Neural crest cell (in vitro differentiated cells): ENCODE measurements around the gene EIF4E3. TPM values are rescaled to one million over a fixed set of nuclear protein-coding genes. Genes with fewer than 3 reads are reported as not detected.

ENCODE experiments used
- DNase-seq: peaks from one replicate; pipeline ENCODE4 v3.0.0; 2021; ENCODE audit warnings: low read depth, mixed read lengths, low spot score
- H3K27ac Mint-ChIP-seq: one replicate; pipeline ENCODE4 v1.8.0; 2021; ENCODE audit warnings: mild to moderate bottlenecking, mixed read lengths; ENCODE audit not compliant: unreplicated experiment
- H3K27me3 Mint-ChIP-seq: 2 replicates; pipeline ENCODE4 v1.8.0; 2021; ENCODE audit warnings: low read depth, mild to moderate bottlenecking, mixed read lengths
- H3K36me3 Mint-ChIP-seq: 2 replicates; pipeline ENCODE4 v1.8.0; 2021; ENCODE audit warnings: low read depth, mild to moderate bottlenecking, mixed read lengths
- H3K4me1 Mint-ChIP-seq: 2 replicates; pipeline ENCODE4 v1.8.0; 2021; ENCODE audit warnings: mixed read lengths
- H3K4me3 Mint-ChIP-seq: one replicate; pipeline ENCODE4 v1.8.0; 2021; ENCODE audit warnings: mild to moderate bottlenecking, mixed read lengths
- H3K9me3 Mint-ChIP-seq: 2 replicates; pipeline ENCODE4 v1.8.0; 2021; ENCODE audit warnings: mixed read lengths
- CTCF ChIP-seq: fragments of 200-600 bp; sonication (generic); conservative IDR thresholded peaks from 2 replicates; pipeline ENCODE4 v1.5.0; 2021; ENCODE audit warnings: antibody characterized with exemption, mild to moderate bottlenecking
- total RNA-seq: library from RNA; stranded (reverse); gene quantifications from 2 replicates; pipeline ENCODE4 v1.2.1, GENCODE V29; 2021

The EIF4E3 gene
- total RNA-seq, 1 donor from 2014 or later = 8.9 TPM

GRCh38 chr3:71710906-71711494, 14.2 kb downstream of the EIF4E3 start:
- H3K4me3 Mint-ChIP-seq = no peak overlapping the region
- peak; percentile 78 for TF ChIP-seq CTCF
- no peaks in the 10 kb centered on the region for H3K36me3 Mint-ChIP-seq
- no peak overlapping the region for H3K27ac Mint-ChIP-seq
- no peaks in the 10 kb centered on the region for H3K27me3 Mint-ChIP-seq
- no peaks in the 10 kb centered on the region for H3K4me1 Mint-ChIP-seq
- no peaks in the 10 kb centered on the region for H3K9me3 Mint-ChIP-seq
- DNase-seq = no peak

- Mint-ChIP-seq H3K4me3 (no peak overlapping the region), H3K9me3 (no peaks in the 10 kb centered on the region), H3K27me3 (no peaks in the 10 kb centered on the region), H3K27ac (no peak overlapping the region), H3K4me1 (no peaks in the 10 kb centered on the region), H3K36me3 (no peaks in the 10 kb centered on the region)
- no peak for DNase-seq
- no peak for TF ChIP-seq CTCF
Observed at GRCh38 chr3:71709908-71710511, 15.2 kb downstream of the EIF4E3 start.

GRCh38 chr3:71708476-71709105, 16.6 kb downstream of the EIF4E3 start:
- DNase-seq = no peak
- H3K36me3 Mint-ChIP-seq = no peaks in the 10 kb centered on the region
- TF ChIP-seq CTCF = no peak
- peaks cover 4% of the 10 kb centered on the region for H3K4me1 Mint-ChIP-seq
- no peak overlapping the region for H3K27ac Mint-ChIP-seq
- H3K27me3 Mint-ChIP-seq = no peaks in the 10 kb centered on the region
- no peaks in the 10 kb centered on the region for H3K9me3 Mint-ChIP-seq
- no peak overlapping the region for H3K4me3 Mint-ChIP-seq

GRCh38 chr3:71707595-71707994, 17.6 kb downstream of the EIF4E3 start:
- H3K9me3 Mint-ChIP-seq = no peaks in the 10 kb centered on the region
- peaks cover 4% of the 10 kb centered on the region for H3K4me1 Mint-ChIP-seq
- no peak for TF ChIP-seq CTCF
- H3K27me3 Mint-ChIP-seq = no peaks in the 10 kb centered on the region
- H3K36me3 Mint-ChIP-seq = no peaks in the 10 kb centered on the region
- DNase-seq = no peak
- no peak overlapping the region for H3K4me3 Mint-ChIP-seq
- H3K27ac Mint-ChIP-seq = no peak overlapping the region

- Mint-ChIP-seq H3K36me3 (no peaks in the 10 kb centered on the region), H3K9me3 (no peaks in the 10 kb centered on the region), H3K4me1 (peaks cover 4% of the 10 kb centered on the region), H3K27ac (no peak overlapping the region), H3K27me3 (no peaks in the 10 kb centered on the region), H3K4me3 (no peak overlapping the region)
- no peak for DNase-seq
- no peak for TF ChIP-seq CTCF
Observed at GRCh38 chr3:71705681-71706080, 19.5 kb downstream of the EIF4E3 start.
